ENCODE measurements around the gene OPN1MW2.
A peak's percentile ranks its signal among the peaks of the same experiment; 100 is the strongest.
"Not testable (repeated sequence)": the region's sequence is repeated elsewhere in the genome, so short reads cannot be mapped to it uniquely, and the experiment has no call there.

Gene OPN1MW2

GRCh38 chrX:154233620-154234019 lies 14.1 kb downstream of the OPN1MW2 start:
- not testable (repeated sequence) for H3K4me3 Mint-ChIP-seq; H3K36me3 Mint-ChIP-seq (ENCODE audit: insufficient read depth); H3K9me3 Mint-ChIP-seq; H3K27ac Mint-ChIP-seq; ATAC-seq (replicated peaks); H3K4me1 Mint-ChIP-seq (ENCODE audit: low read depth in 2 of 2); DNase-seq; H3K27me3 Mint-ChIP-seq

- not testable (repeated sequence) for H3K9me3 Mint-ChIP-seq; H3K27me3 Mint-ChIP-seq; H3K4me1 Mint-ChIP-seq (ENCODE audit: low read depth in 2 of 2); H3K27ac Mint-ChIP-seq; DNase-seq; H3K36me3 Mint-ChIP-seq (ENCODE audit: insufficient read depth); ATAC-seq (replicated peaks); H3K4me3 Mint-ChIP-seq
Measured at GRCh38 chrX:154238939-154239559, 19.5 kb downstream of the OPN1MW2 start.

- not testable (repeated sequence) for H3K36me3 Mint-ChIP-seq (ENCODE audit: insufficient read depth); H3K4me1 Mint-ChIP-seq (ENCODE audit: low read depth in 2 of 2); DNase-seq; ATAC-seq (replicated peaks); H3K9me3 Mint-ChIP-seq; H3K27me3 Mint-ChIP-seq
- peak overlapping the region in 1 of 2 donors; percentile 80 for H3K27ac Mint-ChIP-seq
- peak overlapping the region in 1 of 2 donors; percentile 60 for H3K4me3 Mint-ChIP-seq
Measured at GRCh38 chrX:154239982-154240503, 20.5 kb downstream of the OPN1MW2 start.

- peak; percentile 91 for ATAC-seq (replicated peaks)
Measured at GRCh38 chrX:154247377-154248045, 28.0 kb downstream of the OPN1MW2 start.

GRCh38 chrX:154248076-154248475 lies 28.5 kb downstream of the OPN1MW2 start:
- Mint-ChIP-seq H3K27ac (peak overlapping the region; percentile 44 to 88), H3K4me3 (peak overlapping the region in 1 of 2 donors; percentile 19)
- not testable (repeated sequence) for H3K4me1 Mint-ChIP-seq (ENCODE audit: low read depth in 2 of 2); H3K36me3 Mint-ChIP-seq (ENCODE audit: insufficient read depth); H3K27me3 Mint-ChIP-seq; H3K9me3 Mint-ChIP-seq; DNase-seq
- peak; percentile 8 for ATAC-seq (replicated peaks)

More at GRCh38 chrX:154247377-154248045, 28.0 kb downstream of the OPN1MW2 start:
- Mint-ChIP-seq H3K27ac (peak overlapping the region; percentile 44 to 88), H3K4me3 (peak overlapping the region in 1 of 2 donors; percentile 19)
- H3K27me3 Mint-ChIP-seq; H3K36me3 Mint-ChIP-seq (ENCODE audit: insufficient read depth); H3K4me1 Mint-ChIP-seq (ENCODE audit: low read depth in 2 of 2); H3K9me3 Mint-ChIP-seq; DNase-seq: not testable (repeated sequence)

- H3K36me3 Mint-ChIP-seq (ENCODE audit: insufficient read depth); DNase-seq; H3K4me3 Mint-ChIP-seq; H3K27me3 Mint-ChIP-seq; H3K27ac Mint-ChIP-seq; ATAC-seq (replicated peaks); H3K9me3 Mint-ChIP-seq; H3K4me1 Mint-ChIP-seq (ENCODE audit: low read depth in 2 of 2): not testable (repeated sequence)
Measured at GRCh38 chrX:154257282-154257681, 37.7 kb downstream of the OPN1MW2 start, which contains the start of gene OPN1MW3. Gene OPN1MW3, plus strand, starts transcription at chrX:154257582. Its CDS starts 38 bp downstream, at chrX:154257620.

- H3K4me3 Mint-ChIP-seq; DNase-seq; H3K9me3 Mint-ChIP-seq; H3K27me3 Mint-ChIP-seq; H3K27ac Mint-ChIP-seq; H3K4me1 Mint-ChIP-seq (ENCODE audit: low read depth in 2 of 2); H3K36me3 Mint-ChIP-seq (ENCODE audit: insufficient read depth): not testable (repeated sequence)
- ATAC-seq (replicated peaks): peak; percentile 88
Measured at GRCh38 chrX:154258711-154259110, 39.2 kb downstream of the OPN1MW2 start.

GRCh38 chrX:154263072-154263471 lies 43.5 kb downstream of the OPN1MW2 start:
- H3K9me3 Mint-ChIP-seq; H3K27me3 Mint-ChIP-seq; H3K4me3 Mint-ChIP-seq; H3K36me3 Mint-ChIP-seq (ENCODE audit: insufficient read depth); ATAC-seq (replicated peaks); DNase-seq; H3K27ac Mint-ChIP-seq; H3K4me1 Mint-ChIP-seq (ENCODE audit: low read depth in 2 of 2): not testable (repeated sequence)

- H3K27ac Mint-ChIP-seq, H3K27me3 Mint-ChIP-seq: not testable (repeated sequence)
Measured at GRCh38 chrX:154269245-154269644, 49.7 kb downstream of the OPN1MW2 start.

More at GRCh38 chrX:154269245-154269644, 49.7 kb downstream of the OPN1MW2 start:
- not testable (repeated sequence) for H3K4me1 Mint-ChIP-seq (ENCODE audit: low read depth in 2 of 2); H3K36me3 Mint-ChIP-seq (ENCODE audit: insufficient read depth); H3K9me3 Mint-ChIP-seq; H3K4me3 Mint-ChIP-seq; ATAC-seq (replicated peaks); DNase-seq
